ENCODE data around the gene IL22RA1.

IL22RA1 gene

DNA sequence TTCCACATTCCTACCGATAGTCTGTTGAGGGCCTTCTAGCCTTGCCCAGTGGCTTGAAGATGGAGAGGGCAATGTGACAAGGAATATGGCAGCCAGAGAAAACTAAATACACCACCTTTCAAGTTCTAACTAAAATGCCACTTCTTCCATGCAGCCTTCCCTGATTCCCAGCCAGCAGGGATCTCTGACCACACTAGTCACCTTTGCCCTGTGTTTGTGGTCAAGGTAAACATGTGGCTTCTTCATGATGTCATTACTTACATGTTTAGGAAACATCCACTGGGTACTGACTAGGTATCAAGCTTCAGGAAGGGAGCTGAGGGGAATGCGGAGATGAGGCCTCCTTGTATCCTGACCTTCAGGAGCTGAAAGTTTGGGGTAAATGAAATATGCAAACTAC, 22.6 kb upstream of the IL22RA1 start:
- no peak for DNase-seq

DNA sequence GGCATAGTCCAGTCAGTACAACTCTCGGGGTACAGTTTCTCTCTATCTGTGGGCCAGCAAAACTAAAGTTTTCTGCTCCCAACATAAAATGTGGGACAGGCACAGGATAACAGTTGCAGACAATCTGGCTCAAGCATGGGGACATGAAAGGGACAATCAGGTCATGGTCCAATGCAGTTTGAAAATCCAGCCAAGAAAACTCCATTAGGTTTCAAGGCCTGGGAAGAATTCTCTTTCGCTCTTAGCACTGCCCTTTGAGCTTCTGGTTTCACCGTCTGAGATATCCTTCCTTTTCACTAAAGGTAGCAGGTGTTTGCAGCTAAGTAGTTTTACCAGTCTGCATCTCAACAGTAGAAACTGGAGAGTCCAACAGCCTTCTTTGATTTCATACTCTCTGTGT, 21.1 kb upstream of the IL22RA1 start:
- DNase-seq, result no peak

DNA sequence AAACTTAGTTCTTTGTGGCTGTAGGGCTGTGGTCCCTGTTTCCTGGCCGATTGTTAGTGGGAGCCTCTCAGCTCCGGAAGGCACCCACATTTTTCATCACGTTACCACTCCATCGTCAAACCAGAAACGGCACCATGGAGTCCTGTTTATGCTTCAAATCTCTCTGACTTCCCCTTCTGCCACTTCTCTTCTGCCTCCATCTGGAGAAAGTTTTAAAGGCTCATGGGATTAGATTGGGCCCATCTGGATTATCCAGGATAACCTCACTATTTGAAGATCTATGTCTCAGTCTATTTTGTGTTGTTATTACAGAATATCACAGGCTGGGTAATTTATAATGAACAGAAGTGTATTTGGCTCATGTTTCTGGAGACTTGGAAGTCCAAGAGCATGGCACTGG, 19.3 kb upstream of the IL22RA1 start:
- no peak for DNase-seq

DNA sequence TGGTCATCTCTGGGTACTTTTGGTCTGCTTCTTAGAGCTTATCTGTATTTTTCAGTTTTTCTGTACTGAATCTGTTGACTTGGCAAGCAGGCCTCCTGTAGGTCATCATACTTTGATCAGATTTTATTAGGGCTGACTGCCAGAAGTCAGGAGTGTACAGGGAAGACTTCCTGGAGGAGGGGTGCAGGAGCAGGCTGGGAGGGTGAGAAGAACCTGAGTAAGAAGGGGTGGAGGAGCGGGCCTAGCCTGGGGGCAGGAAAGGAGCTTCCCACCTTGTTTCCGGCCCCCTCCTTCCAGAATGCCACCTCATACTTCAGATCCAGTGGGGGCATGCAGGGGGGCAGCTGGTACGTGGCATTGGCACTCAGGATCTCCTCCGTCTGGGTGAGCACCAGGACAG, 18.3 kb upstream of the IL22RA1 start:
- DNase-seq, result no peak

DNA sequence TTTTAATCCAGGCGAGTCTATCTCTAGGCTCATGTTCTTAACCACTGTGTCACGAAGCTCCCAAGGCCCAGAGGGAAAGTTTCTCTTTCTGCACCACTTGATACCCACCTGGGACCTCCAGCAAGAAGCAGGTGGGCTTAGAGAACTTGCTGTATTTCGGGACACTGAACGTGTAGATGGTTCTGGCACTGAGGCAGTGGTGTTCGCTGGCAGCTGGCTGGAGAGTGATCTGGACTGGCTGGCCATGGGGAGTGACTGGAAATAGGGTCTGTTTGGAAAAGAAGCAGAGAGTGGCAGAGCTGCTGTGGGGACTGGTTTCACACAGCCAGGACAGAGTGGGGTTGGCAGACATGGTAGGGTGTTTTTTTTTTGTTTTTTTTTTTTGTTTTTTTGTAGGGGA, 16.4 kb upstream of the IL22RA1 start:
- no peak for DNase-seq

DNA sequence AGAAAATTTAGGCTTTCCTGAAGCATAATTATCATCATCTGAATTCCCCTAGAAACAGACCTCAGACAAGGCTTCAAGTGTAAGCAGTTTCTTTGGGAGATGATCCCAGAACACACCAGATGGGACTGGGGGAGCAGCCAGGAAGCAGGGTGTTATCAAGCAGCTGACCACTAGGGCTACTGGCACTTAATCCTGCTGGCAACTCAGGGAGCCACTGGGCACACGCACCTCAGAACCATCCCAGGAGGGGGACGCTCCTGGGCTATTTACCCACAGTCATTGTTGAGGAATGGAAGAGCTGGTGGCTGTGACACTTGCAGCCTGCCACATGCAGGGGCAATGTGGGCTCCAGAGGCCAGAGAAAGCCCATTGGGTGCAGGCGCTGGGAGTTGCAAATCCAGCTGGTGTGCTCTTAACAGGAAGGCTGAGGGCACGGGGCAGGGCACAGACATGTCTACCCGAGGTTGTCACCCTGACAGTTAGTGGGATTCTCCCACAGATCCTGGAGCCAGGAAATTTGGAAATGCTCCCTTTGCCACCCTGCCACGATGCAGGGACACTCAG, 15.1 kb upstream of the IL22RA1 start:
- DNase-seq, result no peak

DNA sequence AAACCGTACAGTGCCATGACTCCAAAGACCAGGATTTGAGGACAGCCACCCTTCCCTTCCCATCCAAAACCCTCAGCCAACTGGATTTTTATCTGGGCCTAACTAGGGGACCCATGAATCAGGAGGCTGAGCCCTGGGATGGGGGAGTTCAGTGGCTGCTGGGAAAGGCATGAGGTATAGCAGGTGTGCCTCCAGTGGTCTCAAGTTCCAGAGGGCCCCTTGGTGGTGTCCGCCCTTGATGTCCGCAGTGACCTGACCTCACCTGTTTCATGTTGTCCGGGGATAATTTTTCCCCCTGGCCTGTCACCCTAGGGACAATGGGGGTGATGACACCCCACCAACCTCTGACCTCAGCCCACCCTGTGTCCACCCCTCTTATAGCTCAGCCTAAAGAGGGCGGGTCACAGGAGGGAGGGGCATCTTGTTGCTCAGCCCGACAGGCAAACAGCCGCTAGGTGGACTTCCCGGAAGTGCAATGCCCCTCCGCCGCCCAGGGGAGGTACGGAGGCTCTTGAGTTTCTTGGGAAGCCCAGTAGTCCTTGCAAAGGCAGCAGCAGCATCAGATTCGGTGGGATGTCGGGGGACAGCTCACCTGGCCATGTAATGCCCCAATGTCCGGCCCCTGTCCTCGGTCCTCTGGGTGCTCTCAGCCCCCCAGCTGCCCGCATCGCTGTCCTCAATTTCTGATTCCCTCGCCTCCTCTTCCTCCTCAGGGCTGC, 13.8 kb upstream of the IL22RA1 start:
- DNase-seq, result no peak

DNA sequence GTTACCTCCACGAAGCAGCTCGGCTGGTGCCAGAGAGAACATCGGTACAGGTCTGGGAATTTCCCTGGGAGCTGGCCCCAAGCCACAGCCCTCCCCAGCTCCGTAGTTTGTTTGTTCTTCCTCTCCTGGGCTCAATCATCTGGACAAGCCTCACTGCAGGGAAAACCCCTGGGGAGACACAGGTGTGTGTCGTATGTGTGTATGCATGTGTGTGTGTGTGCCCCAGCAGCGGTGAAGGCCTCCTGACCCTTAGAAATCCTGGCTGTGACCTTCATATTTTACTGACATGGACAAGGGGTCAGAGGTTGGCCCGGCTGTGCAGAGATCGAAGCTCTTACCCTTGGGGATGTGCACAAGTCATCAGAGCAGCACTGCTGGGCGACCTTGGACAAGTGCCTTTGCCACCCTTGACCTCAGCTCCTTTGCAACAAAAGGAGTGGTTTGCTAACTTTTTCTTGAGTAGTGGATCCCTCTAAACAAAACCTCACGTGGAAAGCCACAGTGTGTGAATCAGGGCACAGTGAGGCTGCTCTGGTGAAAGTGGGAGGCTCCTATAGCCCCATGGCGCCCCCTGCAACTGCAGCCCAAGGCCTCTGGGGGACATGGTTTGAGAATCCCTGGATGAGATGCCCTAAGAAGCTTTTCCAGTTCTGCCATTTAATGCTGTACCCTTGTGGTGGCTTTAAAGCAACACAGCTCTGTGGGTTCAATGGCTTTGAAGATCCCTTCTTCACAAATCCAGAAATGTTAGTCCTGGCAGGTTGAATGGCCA, 12.3 kb upstream of the IL22RA1 start:
- DNase-seq, result no peak

DNA sequence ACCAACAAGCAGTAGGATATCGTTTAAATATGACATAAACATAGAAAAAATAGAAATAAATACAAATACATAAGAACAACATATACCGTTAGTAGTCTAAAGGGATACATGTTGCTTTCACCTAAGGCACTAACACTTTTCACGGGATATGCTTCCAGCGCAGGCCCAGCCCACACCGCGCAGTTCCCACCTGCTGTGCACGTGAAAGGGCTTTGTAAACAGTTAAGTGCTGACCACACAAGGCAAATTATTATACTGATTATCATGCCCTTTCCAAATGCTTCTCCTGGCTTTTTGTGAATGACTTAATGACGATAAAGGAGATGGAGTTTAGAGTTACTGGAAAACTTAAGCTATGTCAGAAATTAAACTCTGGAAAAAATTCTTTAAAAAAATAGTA, 11.3 kb upstream of the IL22RA1 start:
- DNase-seq, result no peak

DNA sequence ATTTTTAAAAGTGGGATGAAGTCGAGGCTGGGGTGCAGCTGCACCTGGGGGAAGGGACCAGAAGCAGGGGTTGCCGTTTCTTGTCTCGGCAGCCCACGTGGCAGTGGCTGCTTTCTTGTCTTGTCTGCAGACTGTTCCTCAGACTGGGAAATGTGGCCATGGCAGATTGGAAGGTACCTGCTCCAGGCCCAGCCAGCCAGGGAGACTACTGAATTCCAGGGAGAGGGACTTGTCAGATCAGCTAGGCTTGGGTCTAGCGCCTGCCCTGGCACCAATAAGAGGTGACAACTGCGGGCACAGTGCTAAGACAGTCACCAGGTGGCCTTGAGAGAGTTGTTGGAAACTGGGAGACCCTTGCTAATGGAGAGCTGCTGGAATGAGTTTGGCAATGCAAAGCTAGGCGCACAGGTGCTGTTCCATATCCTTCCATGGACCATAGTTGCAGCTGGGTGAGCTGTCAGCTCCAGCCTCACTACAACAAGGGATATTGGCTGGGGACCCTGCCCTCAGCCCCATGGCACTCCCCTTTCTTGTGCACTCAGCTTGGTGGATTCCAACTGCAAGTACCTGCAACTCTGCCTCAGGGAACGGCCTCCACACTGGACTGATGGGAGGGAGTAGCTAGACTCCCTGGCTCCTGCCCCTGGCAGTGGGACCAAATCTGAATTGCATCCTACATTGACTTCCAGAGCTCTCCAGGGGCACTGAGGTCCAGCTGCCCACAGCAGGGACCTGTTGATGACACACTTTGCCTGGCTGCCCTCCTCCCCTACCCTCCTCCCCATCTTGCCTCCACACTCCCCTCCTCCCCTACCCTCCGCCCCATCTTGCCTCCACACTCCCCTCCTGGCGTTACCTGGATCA, 9.9 kb upstream of the IL22RA1 start:
- DNase-seq, result no peak

DNA sequence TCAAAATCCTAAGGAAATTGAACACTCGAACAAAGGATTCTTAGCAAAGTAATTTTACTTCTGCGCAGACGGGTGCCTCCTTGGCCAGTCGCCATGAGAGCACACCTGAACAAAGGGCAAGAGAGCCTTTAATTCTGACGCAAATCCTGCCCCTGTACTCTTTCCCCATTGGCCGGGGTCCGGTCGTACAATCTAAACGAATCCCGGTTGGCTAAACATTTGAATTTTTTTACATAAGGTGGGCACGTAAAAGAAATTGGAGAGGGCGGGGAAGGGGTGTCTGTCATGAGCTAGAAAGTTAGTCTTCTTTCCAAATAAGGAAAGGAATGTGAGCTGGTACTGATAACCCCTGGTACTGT, 8.2 kb upstream of the IL22RA1 start:
- DNase-seq, result no peak

DNA sequence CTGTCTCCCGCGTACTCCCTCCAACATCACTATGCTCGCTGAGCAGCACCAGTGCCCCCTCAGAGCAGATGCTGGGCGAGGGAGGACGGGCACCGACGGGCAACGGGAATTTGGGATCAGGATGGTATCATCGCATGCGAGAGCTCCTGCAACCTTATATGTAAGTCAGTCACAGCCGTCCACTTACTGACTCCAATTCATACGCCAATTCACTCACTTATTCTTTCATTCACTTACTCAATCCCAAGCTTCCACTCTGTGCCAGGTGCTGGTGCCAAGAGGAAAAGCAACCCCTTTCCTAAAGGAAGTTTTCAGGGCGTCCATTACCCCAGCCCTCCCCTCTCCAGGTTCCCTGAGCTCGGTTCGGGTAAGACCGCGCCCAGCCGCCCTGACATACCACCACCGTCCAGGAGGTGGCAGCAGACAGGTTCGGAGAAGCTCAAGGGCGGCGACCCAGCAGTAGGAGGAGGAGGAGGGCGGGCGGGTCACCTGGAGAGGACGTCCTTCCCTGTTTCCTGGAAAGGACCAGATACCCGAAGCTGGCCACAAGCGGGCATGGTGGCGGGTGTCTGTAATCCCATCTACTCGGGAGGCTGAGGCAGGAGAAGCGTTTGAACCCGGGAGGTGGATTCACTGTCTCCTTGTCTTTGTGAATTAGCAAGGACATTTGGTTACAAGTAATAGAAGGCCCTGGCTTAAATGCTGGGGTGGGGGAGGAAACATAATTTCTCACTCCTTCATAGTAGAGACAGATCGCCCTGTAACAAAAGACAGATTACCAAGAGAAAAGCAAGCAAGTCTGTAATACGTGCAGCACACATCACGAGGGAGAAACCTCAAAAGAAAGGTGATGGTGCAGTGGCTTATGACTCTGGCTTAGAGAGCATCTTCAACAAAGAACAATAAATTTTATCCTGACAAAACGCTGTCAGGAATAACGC, 7.6 kb upstream of the IL22RA1 start:
- peak; percentile 86 to 91 for DNase-seq

DNA sequence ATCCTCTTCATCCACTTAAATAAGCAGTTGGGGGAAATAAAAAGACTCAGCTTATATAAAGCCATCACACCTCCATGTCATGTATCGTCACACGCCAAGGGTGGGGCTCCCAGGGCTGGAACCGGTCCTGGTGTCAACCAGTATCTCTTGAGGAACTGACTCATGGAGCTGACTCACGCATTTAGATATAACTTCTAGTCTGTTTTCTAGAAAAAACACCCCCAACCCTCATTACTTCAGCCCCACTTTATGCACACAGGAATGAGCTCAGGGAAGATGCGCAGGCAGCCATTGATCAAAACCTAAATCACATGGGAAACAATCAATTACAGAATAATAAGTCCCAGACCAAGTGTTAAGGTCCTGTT, 6.9 kb upstream of the IL22RA1 start:
- DNase-seq, result peak; percentile 30

DNA sequence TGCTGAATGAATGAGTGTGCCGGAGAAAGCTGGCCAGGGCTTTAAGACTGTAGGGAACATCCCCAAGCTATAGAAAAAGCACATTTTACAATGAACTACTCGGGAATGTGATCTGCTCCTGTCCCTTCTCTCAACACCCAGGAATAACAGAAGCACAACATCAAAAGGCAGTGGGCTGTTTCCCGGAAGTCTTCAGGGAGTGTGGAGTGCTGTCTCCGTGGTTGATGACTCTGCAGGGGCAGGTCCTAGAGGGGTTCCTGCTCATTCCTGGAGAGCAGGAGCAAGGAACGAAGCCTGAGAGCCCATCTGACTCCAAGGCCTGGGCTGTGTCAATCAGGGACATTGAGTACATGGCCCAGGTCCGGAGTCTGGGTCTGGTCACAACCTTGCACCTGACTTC, 4.9 kb upstream of the IL22RA1 start:
- no peak for DNase-seq

DNA sequence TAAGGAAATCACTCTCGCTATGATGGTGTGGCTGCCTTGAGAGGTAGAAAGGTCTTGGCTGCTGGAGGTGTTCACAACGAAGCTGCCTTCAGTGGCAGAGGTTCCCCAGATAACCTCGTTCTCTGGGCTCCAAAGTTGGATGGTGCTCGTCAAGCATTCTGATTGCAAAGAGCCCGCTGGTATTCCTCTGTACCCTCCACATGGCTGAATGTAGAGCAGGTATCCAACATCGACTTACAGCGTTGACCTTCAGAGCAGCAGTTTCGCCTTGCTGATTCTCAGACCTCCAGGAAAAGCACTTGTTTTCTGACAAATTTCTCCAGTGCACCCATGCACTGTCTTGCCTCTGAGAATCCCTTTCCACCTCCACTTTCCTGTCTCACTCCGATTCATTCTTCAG, 4.3 kb upstream of the IL22RA1 start:
- DNase-seq, result no peak

DNA sequence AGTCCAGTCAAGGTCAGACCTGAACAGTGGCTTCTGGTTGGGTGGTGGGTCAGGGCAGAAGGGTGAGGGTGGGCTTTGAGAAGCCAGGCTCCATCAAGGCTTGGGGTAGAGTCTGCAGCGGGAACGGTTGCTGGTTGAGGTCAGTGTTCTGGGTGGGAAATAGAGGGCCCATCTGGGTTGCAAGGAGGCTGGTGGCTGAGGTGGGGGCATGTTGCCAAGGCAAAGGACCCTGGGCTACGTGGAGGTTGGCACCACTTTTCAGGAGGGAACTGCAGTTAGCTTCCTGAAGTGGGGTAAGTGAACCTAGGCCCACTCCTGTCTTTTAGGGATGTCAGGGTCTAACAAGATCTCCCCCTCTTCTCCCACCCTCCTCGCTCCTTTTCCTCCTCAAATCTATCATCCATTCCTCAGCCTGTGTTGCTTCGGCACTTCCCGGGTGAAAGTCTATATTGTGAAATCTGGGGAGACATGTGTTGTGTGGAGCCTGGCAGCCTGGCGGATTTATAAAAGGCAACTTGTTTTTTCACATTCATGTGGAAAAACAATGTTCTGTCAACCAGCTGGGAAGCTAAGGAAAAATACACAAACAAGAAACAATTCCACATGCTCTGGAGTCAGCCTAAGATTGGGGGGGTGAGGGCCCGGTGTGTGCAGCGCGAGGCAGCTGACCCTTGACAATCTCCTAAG, 1.5 kb downstream of the IL22RA1 start:
- no peak for DNase-seq

DNA sequence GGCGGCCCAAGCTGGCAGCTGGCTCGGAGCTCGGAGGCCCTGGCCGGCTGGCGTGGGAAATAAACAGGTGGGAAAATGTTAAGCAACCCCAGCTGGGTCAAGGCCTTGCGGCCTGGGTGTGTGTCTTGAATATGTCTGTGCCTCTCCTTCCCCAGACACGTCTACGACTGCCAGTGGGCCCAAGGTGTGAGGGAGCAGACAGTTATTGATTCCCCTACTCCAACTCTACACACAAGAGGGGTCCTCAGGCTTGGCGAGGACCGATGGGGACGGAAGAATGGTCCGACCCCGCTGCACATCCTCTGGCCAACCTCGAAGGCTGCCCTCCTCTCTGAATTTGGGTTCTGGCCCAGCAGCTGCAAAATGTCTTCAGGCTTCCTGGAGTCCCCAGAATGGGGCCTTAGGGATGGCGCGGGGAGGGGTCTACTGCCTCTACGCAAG, 2.2 kb downstream of the IL22RA1 start:
- DNase-seq, result no peak

DNA sequence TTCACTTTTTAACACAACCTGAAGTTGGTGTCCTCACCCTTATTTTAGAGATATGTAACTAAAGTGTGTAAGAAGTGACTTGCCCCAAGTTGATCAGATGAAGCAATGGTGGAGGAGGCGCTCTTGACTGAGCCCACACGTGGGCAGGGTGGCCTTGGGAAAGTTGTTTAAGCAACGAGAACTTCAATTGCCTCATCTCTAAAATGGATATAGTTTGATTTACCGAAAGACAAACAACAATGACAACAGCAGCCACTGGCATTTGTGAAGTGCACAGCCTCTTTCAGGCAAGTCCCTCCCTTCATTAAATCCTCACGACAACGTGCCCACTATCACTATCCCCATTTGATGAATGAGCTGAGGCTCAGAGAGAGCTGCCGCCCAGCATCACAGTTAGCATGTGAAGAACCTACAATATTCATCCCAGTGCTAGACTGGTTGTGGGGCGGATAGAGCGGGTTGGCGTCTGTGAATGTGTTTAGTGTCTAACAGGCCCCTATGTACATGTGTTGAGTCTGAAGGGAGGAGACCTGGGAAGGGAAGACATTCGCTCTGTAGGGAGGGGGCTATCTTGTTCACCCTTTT, 3.0 kb downstream of the IL22RA1 start:
- DNase-seq, result no peak

DNA sequence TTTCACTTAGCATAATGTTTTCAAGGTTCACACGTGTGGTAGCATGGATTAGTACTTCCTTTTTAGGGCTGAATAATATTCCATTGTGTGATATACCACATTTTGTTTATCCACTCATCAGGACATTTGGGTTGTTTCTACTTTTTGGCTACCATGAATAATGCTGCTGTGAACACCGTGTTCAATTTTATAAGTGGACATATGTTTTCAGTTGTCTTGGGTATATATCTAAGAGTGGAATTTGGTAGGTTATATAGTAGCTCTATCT, 3.8 kb downstream of the IL22RA1 start:
- DNase-seq, result no peak

DNA sequence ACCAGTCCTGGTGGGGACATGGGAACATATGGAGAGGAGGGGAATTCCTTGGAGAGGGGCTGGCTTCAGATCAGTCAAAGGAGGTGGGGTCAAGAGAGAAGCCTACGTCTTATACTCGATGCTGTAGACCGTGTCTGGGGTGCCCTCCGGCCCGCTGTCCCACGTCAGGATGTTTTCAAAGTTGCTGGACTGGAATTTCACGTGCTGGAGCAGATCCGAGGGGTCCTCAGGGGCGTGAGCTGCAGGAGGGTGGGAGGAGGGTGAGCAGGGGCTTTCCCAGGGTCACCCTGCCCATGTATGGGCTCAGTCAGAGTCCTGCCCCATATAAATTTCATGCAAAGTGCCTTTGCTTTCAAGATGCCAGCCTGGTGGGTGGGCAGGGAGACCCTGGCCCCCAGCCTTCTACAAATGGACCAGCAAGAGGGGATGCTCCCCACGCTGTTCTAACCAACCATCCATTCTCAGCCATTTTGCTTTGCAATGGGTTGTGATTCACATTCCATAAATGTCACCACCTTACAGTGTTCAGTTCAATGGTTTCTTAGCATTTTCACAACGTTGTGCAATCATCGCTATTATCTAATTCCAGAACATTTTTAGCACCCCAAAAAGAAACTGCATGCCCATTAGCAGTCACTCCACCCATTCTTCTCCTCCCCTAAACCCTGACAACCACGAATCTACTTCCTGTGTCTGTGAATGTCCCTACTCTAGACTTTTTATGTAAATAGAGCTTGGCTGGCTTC, 4.3 kb downstream of the IL22RA1 start:
- DNase-seq, result no peak
